Adrenal gland (tissue), 5 donors: ENCODE data around the gene AUTS2.

ENCODE experiments used
- CTCF ChIP-seq, 6 experiments: fragments of 450-650 bp in 4 of 6; fragments of 200-600 bp in 2 of 6; sonication (generic) in 1 of 6; IDR thresholded peaks; 1 replicate in 5 of 6; 2 replicates in 1 of 6; pipeline versions ENCODE4 v1.5.1 to v1.8.0; 2016 to 2021; ENCODE audit warnings: antibody characterized with exemption in 6 of 6, mild to moderate bottlenecking in 2 of 6, moderate library complexity in 1 of 6
- POLR2A ChIP-seq, 2 donors: fragments of 450-650 bp; IDR thresholded peaks; one replicate each; pipeline ENCODE4 v1.6.1; 2017; ENCODE audit warnings: antibody characterized with exemption in 2 of 2, mild to moderate bottlenecking in 2 of 2, moderate library complexity in 1 of 2
- donor health status: DM: no; HTN: no; CAD: no.

GRCh38 chr7:69932034-69932628 is 333.9 kb downstream of the AUTS2 start:
- TF ChIP-seq CTCF (IDR thresholded peaks at IDR 0.05) (peak; percentile 50 to 78 (median 69)), POLR2A (IDR thresholded peaks at IDR 0.05) (no peak)
